HG02588 (cell line): ENCODE results near the gene BSN.

Source experiments
- ATAC-seq: cut with Tn5 transposase; IDR thresholded peaks from one replicate; pipeline ENCODE4 v1.9.1; 2021; ENCODE audit warnings: mild to moderate bottlenecking, moderate library complexity; ENCODE audit not compliant: unreplicated experiment

The BSN gene

GRCh38 chr3:49553692-49554632 lies at the start of gene BSN:
BSN (plus strand) TSS chr3:49554477; CDS start chr3:49554603, 126 bp downstream.
- peak; percentile 84 for ATAC-seq

GRCh38 chr3:49506906-49507305 lies 47.4 kb upstream of the BSN start:
- ATAC-seq, result no peak

- ATAC-seq, result no peak
These were observed 45.2 kb upstream of the BSN start for GRCh38 chr3:49509028-49509561.

GRCh38 chr3:49511639-49512038 lies 42.6 kb upstream of the BSN start:
- ATAC-seq, result no peak

- no peak for ATAC-seq
These were observed 41.4 kb upstream of the BSN start for GRCh38 chr3:49512781-49513355.

- no peak for ATAC-seq
These were observed 40.7 kb upstream of the BSN start for GRCh38 chr3:49513494-49514124.

- ATAC-seq, result no peak
These were observed 36.3 kb upstream of the BSN start for GRCh38 chr3:49518016-49518415.

- ATAC-seq, result no peak
These were observed 35.8 kb upstream of the BSN start for GRCh38 chr3:49518441-49518840.

- ATAC-seq, result no peak
These were observed 35.0 kb upstream of the BSN start for GRCh38 chr3:49519296-49519695.

GRCh38 chr3:49519916-49520385 lies 34.3 kb upstream of the BSN start:
- no peak for ATAC-seq

GRCh38 chr3:49523756-49524747 lies 30.2 kb upstream of the BSN start:
- ATAC-seq, result no peak

GRCh38 chr3:49529567-49529966 lies 24.7 kb upstream of the BSN start:
- ATAC-seq, result no peak

- no peak for ATAC-seq
These were observed 24.0 kb upstream of the BSN start for GRCh38 chr3:49530231-49530630.

- no peak for ATAC-seq
These were observed 23.6 kb upstream of the BSN start for GRCh38 chr3:49530701-49531100.

- ATAC-seq, result no peak
These were observed 23.1 kb upstream of the BSN start for GRCh38 chr3:49531218-49531617.

GRCh38 chr3:49531715-49532114 lies 22.6 kb upstream of the BSN start:
- no peak for ATAC-seq

- no peak for ATAC-seq
These were observed 21.2 kb upstream of the BSN start for GRCh38 chr3:49533031-49533430.

- no peak for ATAC-seq
These were observed 20.3 kb upstream of the BSN start for GRCh38 chr3:49533786-49534519.

GRCh38 chr3:49534581-49535441 lies 19.5 kb upstream of the BSN start:
- no peak for ATAC-seq
